HG02943 (cell line): Measurements from ENCODE around the gene TUBB2A.

Experiments
- ATAC-seq: cut with Tn5 transposase; IDR thresholded peaks from one replicate; pipeline ENCODE4 v1.9.1; 2021; ENCODE audit warnings: mild to moderate bottlenecking, low read depth, moderate library complexity; ENCODE audit not compliant: unreplicated experiment

Gene TUBB2A

DNA sequence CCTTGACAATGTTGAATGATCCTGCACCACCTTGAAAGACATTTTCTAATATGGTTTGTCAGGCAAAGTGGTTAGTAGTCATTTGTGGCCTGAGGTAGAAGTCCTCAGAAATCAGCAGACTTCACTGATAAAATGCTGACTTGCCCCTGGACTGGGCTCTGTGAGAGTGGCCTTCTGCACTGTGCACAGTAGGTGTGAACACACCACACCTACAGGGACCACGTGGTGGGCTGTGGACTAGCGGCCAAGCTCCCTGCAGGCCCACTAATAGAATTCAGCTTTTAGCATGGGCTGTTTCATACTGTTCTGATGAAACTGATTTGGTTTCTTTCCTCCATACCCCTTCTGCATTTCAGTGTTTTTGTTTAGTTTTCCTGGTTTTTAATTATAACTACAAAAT lies 31.5 kb downstream of the TUBB2A start:
- ATAC-seq = no peak

DNA sequence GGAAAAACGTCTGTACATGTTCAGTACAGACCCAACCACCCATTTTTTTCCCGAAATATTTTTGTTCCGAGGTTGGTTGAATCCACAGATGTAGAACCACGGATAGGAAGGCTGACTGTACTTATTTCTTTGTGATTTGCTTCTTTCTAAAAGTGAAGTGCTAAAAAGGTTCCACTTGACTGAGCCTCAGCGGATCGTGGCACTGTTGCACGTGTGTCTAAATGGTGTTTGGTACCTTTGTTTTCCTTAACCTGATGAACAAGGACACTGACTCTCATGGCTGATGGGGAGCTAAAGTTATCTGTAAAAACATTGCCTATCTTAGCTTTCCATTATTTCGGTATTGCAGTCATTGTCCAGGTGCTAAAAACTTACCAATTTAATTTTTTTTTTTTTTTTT lies 32.7 kb downstream of the TUBB2A start:
- no peak for ATAC-seq

DNA sequence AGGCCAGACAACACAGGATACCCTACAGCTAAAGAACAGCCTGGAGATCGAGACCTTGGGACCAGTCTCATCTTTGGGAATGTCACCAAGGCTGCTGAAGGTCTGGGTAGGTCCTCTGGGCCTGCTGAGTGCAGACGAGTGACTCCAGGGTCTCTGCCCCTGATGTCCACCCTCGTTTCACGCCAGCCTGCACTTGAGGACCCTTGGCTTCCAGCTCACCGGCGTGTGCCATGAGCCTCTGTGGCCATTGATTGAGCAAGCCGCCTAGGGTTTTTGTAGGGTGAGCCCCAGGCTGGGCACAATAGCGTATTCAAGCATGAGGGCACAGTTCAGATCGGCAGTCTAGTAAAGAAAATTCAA lies 34.5 kb downstream of the TUBB2A start:
- ATAC-seq = no peak

DNA sequence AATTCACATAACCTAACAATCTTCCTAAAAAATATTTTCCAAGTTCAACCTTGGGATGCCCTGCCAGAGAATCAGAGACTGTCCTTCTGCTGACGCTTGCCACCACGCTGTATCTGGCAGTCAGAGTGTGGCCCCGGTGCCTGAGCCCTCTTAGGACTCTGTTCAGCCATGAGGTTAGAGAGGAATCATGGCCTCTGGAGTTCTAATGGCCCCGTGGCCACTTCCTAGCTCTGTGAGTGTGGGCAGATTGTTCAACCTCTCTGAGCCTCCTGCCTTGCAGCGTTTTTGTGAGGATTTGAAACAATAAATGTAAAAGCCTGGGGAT lies 36.6 kb downstream of the TUBB2A start:
- no peak for ATAC-seq

DNA sequence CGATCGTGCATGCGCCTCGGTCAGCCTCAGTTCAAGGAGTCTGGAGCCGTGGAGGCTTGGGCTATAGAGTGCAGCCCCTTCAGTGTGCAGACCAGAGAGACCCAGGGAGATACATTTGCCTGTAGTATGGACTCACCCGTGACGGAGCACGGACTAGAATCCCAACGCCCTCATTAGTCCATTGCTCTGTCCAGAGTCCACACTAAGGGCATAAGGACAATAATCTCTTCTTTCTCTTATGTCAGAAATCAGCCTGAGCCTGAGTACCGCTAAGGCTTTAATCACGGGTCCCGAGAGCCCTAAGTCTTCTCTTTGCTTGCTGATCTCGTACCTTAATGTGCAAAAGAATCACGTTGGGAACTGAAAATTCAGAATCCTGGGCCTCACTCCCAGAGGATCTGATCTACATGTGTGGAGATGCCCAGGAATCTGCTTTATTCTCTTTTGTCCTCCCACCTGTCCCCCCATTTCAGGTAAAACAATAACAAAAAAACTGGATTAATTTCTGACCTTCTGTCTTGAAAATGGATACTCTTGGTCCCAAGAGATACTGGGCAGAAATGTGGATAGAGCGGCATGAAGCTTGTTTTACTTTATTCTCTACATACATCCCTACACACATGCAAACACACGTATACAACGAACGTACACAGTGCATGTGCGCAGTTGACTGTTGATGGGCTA lies 38.2 kb downstream of the TUBB2A start:
- peak; percentile 36 for ATAC-seq

DNA sequence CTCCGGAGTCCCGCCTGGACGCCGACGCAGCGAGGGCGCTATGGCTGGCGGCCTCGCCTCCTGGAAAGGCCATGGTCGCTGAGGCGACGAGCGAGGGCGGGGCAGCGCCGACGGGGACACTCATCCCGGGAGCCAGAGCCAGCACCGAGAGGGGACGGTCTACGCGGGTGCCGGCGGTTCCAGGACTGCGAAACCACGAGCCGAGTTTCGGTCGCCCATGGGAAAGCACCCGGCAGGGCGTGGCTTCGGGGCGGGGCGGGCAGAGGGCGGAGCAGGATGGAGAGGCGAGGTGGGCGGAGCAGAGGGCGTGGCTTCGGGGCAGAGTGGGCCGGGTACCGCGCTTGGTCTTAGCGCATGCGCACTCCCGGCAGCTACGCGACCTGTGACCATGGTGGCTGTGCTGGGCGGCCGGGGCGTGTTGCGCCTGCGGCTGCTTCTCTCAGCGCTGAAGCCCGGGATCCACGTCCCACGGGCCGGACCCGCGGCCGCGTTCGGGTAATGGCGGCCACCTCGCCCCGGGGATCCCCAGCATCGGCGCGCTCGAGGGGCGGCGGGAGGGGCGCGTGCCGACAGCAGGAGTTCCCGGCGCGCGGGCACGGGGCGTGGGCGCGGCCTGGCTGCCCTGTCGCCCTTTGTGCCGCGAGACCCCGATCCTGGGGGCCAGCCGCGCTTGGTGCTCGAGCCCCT lies 38.8 kb downstream of the TUBB2A start, which contains the start of gene BPHL:
TSS of gene BPHL (plus strand) at position 359 of the 687 bp plus-strand sequence. CDS start at position 389, 30 bp downstream.
- ATAC-seq = peak; percentile 93

DNA sequence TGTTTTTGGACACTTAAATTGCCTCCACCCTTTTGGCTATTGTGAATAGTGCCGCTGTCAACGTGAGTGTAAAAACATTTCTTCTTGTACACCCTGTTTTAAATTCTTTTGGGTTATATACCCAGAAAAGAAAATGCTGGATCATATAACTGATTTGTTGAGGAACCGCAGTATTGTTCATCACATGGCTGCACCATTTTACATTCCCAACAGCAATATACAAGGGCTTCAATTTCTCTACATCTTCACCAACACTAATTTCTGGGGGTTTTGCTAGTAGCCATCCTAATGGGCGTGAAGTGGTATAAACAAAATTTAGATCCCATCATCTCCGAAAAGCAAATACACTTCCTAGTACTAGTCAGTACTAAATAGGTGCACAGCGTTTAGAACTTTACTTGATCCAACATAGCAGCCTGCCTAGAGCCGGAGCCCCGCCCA lies 39.4 kb downstream of the TUBB2A start:
- ATAC-seq = no peak

DNA sequence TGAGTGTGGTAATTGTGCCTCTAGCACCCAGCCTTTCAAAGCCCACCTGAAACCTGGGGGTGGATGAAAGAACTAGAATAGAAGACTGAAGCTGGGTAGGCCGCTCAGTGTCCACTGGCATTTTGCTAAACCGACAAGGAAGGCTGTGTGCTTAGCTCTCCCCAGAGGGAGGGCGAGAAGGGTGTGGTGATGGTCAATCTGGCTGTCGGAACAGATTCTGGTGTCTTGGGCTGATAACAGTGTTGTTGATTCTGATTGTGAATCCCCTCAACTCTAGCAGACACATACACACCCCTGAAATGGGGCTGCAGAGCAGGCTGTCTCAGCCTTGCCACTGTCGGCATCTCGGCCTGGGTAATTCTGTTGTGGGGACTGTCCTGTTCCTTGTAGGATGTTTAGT lies 43.0 kb downstream of the TUBB2A start:
- ATAC-seq = no peak

DNA sequence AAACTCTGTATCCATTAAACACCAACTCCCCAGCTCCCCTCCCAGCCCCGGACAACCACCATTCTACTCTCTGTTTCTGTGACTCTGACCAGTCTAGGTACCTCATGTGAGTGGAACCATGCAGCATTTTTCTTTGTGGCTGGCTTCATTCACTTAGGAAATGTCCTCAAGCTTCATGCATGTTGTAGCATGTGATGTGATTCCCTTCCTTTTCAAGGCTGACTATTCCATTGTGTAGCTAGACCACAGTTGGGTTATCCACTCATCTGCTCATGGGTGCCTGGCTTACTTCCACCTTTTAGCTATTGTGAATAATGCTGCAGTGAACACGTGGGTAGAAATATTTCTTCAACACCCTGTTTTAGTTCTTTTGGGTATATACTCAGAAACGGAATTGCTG lies 47.6 kb downstream of the TUBB2A start:
- no peak for ATAC-seq

DNA sequence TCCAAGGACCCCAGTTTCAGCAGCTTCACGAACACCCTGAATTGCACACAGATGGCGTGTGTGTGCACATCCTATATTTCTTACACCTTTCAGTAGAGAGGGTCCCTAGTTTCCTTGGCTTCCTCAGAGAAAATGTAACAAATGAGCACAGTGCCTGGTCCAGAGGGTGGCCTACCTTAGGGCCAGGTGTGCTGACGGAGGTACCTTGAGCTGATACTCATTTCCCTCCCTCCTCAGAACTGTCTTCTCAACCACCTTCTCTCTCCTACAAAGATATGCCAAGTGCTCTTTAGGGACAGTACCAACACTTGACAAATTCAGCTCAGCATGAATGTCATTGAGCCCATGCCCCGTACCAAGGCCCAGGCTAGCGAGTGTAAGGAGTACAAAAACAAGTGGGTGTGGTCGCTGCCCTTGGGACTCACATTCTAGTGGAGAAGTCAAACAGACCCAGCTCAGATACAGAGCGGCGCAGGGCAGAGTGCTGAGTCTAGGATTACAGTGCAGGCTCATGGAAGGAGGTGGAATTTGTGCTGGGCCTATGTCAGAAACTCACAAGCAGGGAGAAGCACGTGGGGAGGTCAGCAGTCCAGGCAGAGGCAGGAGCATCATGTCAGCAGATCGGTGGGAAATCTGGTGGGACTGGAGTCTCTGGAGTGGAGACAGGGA lies 48.5 kb downstream of the TUBB2A start:
- no peak for ATAC-seq
